ENCODE data around the gene TGIF2. TPM values are rescaled to one million over a fixed set of nuclear protein-coding genes. Genes with fewer than 3 reads are reported as not detected.

The TGIF2 gene
- total and polyA plus RNA-seq, 2 of the 8 experiments (the other 6 are each of a cell fraction or from before 2014, with no cell fraction given): 49.7 to 76.7 TPM

GRCh38 chr20:36582322-36582721 is 8.9 kb downstream of the TGIF2 start (continued):
- TF ChIP-seq, protein P1, sequence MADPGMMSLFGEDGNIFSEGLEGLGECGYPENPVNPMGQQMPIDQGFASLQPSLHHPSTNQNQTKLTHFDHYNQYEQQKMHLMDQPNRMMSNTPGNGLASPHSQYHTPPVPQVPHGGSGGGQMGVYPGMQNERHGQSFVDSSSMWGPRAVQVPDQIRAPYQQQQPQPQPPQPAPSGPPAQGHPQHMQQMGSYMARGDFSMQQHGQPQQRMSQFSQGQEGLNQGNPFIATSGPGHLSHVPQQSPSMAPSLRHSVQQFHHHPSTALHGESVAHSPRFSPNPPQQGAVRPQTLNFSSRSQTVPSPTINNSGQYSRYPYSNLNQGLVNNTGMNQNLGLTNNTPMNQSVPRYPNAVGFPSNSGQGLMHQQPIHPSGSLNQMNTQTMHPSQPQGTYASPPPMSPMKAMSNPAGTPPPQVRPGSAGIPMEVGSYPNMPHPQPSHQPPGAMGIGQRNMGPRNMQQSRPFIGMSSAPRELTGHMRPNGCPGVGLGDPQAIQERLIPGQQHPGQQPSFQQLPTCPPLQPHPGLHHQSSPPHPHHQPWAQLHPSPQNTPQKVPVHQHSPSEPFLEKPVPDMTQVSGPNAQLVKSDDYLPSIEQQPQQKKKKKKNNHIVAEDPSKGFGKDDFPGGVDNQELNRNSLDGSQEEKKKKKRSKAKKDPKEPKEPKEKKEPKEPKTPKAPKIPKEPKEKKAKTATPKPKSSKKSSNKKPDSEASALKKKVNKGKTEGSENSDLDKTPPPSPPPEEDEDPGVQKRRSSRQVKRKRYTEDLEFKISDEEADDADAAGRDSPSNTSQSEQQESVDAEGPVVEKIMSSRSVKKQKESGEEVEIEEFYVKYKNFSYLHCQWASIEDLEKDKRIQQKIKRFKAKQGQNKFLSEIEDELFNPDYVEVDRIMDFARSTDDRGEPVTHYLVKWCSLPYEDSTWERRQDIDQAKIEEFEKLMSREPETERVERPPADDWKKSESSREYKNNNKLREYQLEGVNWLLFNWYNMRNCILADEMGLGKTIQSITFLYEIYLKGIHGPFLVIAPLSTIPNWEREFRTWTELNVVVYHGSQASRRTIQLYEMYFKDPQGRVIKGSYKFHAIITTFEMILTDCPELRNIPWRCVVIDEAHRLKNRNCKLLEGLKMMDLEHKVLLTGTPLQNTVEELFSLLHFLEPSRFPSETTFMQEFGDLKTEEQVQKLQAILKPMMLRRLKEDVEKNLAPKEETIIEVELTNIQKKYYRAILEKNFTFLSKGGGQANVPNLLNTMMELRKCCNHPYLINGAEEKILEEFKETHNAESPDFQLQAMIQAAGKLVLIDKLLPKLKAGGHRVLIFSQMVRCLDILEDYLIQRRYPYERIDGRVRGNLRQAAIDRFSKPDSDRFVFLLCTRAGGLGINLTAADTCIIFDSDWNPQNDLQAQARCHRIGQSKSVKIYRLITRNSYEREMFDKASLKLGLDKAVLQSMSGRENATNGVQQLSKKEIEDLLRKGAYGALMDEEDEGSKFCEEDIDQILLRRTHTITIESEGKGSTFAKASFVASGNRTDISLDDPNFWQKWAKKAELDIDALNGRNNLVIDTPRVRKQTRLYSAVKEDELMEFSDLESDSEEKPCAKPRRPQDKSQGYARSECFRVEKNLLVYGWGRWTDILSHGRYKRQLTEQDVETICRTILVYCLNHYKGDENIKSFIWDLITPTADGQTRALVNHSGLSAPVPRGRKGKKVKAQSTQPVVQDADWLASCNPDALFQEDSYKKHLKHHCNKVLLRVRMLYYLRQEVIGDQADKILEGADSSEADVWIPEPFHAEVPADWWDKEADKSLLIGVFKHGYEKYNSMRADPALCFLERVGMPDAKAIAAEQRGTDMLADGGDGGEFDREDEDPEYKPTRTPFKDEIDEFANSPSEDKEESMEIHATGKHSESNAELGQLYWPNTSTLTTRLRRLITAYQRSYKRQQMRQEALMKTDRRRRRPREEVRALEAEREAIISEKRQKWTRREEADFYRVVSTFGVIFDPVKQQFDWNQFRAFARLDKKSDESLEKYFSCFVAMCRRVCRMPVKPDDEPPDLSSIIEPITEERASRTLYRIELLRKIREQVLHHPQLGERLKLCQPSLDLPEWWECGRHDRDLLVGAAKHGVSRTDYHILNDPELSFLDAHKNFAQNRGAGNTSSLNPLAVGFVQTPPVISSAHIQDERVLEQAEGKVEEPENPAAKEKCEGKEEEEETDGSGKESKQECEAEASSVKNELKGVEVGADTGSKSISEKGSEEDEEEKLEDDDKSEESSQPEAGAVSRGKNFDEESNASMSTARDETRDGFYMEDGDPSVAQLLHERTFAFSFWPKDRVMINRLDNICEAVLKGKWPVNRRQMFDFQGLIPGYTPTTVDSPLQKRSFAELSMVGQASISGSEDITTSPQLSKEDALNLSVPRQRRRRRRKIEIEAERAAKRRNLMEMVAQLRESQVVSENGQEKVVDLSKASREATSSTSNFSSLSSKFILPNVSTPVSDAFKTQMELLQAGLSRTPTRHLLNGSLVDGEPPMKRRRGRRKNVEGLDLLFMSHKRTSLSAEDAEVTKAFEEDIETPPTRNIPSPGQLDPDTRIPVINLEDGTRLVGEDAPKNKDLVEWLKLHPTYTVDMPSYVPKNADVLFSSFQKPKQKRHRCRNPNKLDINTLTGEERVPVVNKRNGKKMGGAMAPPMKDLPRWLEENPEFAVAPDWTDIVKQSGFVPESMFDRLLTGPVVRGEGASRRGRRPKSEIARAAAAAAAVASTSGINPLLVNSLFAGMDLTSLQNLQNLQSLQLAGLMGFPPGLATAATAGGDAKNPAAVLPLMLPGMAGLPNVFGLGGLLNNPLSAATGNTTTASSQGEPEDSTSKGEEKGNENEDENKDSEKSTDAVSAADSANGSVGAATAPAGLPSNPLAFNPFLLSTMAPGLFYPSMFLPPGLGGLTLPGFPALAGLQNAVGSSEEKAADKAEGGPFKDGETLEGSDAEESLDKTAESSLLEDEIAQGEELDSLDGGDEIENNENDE (IDR thresholded peaks at IDR 0.05; ENCODE audit: insufficient replicate concordance, low read length): no peak
- no peak for TF ChIP-seq RXRA (IDR thresholded peaks at IDR 0.05; ENCODE audit: insufficient read depth, low read depth, low read length)
- no peak for TF ChIP-seq BRCA1 (IDR thresholded peaks at IDR 0.05; ENCODE audit: low read depth, low read length)
- TF ChIP-seq SIRT6 (IDR thresholded peaks at IDR 0.05; ENCODE audit: low read length): no peak
